Right lobe of liver (tissue), 4 donors: Measurements from ENCODE around the gene OR51B6.

Experiments used
- CTCF ChIP-seq, 4 donors: fragments of 200-600 bp in 3 of 4; fragments of 450-650 bp in 1 of 4; IDR thresholded peaks; one replicate each; pipeline versions ENCODE4 v1.5.1 to v1.8.0; 2016 to 2022; ENCODE audit warnings: antibody characterized with exemption in 4 of 4, mild to moderate bottlenecking in 2 of 4
- POLR2A ChIP-seq: fragments of 450-650 bp; IDR thresholded peaks from one replicate; pipeline ENCODE4 v1.6.1; 2017; ENCODE audit warnings: antibody characterized with exemption, mild to moderate bottlenecking
- donor health status: DM: no; HTN: no; CAD: no.
- donor health status: DM: no; HTN: no; CAD: no.
- donor health status: DM: no; HTN: yes; CAD: no.

- TF ChIP-seq CTCF (IDR thresholded peaks at IDR 0.05) (no peak), POLR2A (no peak)
Measured at GRCh38 chr11:5345831-5346230, 5.5 kb upstream of the OR51B6 start.
